GM21360 (cell line): ENCODE results near the gene TFCP2.
"Not testable (repeated sequence)": the region's sequence is repeated elsewhere in the genome, so short reads cannot be mapped to it uniquely, and the experiment has no call there.

Experiments used
- ATAC-seq: cut with Tn5 transposase; IDR thresholded peaks from one replicate; pipeline ENCODE4 v1.9.1; 2021; ENCODE audit warnings: mild to moderate bottlenecking, moderate library complexity; ENCODE audit not compliant: unreplicated experiment

The TFCP2 gene, protein sequence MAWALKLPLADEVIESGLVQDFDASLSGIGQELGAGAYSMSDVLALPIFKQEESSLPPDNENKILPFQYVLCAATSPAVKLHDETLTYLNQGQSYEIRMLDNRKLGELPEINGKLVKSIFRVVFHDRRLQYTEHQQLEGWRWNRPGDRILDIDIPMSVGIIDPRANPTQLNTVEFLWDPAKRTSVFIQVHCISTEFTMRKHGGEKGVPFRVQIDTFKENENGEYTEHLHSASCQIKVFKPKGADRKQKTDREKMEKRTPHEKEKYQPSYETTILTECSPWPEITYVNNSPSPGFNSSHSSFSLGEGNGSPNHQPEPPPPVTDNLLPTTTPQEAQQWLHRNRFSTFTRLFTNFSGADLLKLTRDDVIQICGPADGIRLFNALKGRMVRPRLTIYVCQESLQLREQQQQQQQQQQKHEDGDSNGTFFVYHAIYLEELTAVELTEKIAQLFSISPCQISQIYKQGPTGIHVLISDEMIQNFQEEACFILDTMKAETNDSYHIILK

GRCh38 chr12:51172515-51173431 is at the start of gene TFCP2:
TSS of gene TFCP2 (minus strand) at chr12:51173135. CDS start at chr12:51172422, 713 bp downstream.
- ATAC-seq, result peak; percentile 93

- no peak for ATAC-seq
These were observed 49.5 kb upstream of the TFCP2 start for GRCh38 chr12:51222461-51222860.

DNA sequence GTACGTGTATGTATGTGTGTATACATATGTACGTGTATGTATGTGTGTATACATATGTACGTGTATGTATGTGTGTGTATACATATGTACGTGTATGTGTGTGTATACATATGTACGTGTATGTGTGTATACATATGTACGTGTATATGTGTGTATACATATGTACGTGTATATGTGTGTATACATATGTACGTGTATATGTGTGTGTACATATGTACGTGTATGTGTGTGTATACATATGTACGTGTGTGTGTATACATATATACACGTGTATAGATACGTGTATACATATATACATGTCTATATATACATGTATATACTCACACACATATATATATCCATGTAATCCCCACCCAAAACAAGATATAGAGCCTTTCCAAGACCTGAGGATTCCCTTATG is 46.9 kb upstream of the TFCP2 start:
- not testable (repeated sequence) for ATAC-seq

DNA sequence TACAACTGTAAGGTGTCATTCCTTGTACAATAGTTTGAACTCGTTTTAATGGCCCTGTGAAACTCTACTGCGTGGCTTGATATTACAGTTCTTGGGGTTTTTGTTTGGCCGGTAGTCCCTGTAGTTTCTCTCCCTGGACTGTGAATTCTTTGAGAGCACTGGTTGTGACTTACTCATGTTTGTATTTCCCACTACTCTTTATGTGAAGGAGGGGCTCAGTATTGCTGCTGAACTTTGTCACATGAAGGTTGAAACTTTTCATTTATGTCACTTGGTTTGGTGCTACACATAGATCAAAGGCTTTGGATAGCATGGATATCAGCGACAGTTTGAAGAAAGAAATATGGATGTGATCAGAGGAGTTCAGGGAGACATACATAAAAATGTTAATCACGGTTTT is 46.4 kb upstream of the TFCP2 start:
- no peak for ATAC-seq

- ATAC-seq, result no peak
These were observed 45.7 kb upstream of the TFCP2 start for GRCh38 chr12:51218607-51219161.

DNA sequence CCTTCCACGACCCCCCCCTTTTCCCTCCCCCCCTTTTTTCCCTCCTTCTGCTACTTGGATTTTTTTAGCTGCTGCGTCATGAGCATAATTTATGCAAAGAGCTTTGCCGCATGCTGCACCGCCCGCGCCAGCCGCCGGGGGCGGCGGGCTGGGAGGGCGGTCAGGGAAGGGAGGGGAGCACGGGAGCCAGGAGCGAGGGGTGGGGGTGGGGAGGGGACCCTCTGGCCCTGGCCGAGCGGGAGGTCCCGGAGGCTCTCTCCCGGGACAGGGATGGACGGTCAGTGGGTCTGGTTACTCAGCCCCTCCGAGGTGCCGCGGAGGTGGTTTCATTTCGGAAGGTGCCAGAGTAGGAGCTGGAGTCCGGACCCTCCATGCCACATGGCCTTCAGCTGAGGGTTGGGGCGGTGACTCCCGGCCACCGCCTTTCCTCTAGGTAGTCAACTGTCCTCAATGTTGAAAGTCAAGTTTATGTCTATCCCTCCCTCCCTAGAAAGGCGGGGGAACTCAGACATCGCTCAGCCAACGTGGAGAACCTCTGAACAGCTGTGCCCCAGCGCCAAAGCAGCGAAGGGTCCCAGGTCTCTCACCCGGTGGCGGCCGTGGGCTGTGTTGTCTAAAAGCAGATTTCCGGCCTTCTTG is 45.2 kb upstream of the TFCP2 start, which contains the start of gene POU6F1:
Gene POU6F1, minus strand, starts transcription at position 95 of the 639 bp plus-strand sequence. CDS start 11,226 bp downstream, outside the sequence.
- ATAC-seq, result peak; percentile 60

- ATAC-seq, result peak; percentile 38
These were observed 44.4 kb upstream of the TFCP2 start for GRCh38 chr12:51217133-51217967.

- ATAC-seq, result no peak
These were observed 43.7 kb upstream of the TFCP2 start for GRCh38 chr12:51216642-51217041.

DNA sequence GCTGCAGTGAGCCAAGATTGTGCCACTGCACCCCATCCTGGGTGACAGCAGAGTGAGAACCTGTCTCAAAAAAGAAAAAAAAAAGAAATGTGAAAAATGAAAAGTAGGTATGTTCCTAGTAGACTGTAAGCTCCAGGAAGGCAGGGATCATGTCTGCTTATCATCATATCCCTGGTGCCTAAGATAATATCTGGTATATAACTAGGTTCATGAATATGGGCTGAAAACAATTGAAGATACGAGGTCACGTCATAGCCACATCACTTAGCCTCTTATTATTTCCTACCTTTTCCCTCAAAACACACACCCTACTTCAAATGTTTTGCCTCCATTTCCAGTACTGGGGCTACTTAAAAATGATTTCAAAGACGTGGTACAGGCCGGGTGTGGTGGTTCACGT is 42.0 kb upstream of the TFCP2 start:
- ATAC-seq, result no peak

DNA sequence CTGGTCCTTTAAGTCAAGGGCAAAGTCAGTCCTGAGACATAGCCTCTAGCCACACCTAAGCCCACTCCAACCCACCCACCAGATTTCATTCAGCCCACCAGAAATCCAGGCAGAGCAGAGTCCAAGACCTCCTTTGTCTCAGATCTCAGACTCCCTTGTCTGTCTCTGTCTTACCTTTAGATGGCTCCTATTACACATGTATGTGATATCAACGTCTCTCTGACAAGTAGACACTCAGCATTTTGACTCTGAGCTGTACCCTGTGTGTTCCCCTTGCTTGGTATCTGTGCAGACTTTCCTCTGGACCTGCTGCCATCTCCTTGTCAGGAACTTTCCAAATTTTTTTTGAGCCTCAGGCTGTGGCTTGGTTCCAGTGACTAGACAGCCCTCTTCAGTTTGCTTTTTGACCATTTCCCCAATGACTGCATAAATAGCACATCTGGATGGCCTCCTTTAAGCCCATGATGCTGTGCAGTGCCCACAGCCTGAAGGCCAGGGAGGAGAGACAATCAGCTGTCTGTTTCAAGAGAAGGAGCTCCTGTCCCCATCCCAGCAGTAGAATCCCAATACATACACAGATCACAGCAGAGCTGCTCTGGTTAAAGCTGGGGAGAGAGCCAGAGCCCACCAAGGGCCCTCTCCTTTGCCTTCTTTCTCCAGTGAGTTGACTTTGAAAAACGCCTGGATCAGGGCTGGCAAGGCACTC is 37.9 kb upstream of the TFCP2 start:
- ATAC-seq, result no peak

DNA sequence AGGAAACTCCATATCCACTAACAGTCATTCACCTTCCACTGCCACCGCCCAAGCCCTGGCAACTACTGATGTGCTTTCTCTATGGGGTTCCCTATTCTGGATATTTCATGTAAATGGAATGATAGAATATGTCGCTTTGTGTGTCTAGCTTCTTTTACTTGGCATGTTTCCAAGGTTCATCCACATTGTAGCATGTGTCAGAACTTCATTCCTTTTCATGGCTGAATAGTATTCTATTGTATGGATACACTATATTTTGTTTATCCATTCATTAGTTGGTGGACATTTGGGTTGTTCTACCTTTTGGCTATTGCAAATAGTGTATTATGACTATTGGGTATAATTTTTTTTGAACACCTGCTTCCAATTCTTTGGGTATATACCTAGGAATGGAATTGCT is 36.3 kb upstream of the TFCP2 start:
- ATAC-seq, result no peak

- no peak for ATAC-seq
These were observed 35.2 kb upstream of the TFCP2 start for GRCh38 chr12:51208016-51208660.

GRCh38 chr12:51205350-51205749 is 32.4 kb upstream of the TFCP2 start:
- ATAC-seq, result no peak

DNA sequence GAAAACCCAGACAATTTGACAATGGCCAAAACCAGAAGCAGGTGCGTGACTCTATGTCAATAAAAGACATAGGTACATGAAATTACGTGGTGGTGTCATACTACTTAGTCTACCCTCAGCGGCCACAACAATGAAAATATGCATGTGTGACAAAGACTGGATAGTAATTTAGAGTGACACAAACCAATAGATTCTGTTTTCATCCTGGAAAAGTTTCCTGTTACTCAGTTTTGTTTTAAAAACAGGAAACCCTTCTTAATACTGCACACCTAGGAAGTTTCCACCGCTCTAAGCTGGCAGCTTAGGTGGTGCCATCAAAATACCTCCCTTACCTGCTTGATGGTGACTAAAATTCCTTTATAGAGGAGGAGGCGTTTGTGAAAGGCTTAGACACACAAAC is 29.8 kb upstream of the TFCP2 start:
- ATAC-seq, result no peak

DNA sequence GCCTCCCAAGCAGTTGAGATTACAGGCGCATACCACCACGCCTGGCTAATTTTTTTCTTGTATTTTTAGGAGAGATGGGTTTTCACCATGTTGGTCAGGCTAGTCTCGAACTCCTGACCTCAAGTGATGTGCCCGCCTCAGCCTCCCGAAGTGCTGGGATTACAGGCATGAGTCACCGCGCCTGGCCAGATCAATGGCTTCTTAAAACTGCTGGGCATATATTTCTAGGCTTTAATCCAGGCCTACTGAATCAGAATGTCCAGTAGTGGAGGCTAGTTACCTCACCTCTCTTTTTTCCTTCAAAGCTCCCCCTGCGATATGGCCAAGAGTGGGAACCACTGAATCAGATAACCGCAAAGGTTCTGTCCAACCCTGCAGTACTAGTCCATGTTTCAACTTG is 27.9 kb upstream of the TFCP2 start:
- ATAC-seq, result no peak

GRCh38 chr12:51200156-51200555 is 27.2 kb upstream of the TFCP2 start:
- no peak for ATAC-seq

DNA sequence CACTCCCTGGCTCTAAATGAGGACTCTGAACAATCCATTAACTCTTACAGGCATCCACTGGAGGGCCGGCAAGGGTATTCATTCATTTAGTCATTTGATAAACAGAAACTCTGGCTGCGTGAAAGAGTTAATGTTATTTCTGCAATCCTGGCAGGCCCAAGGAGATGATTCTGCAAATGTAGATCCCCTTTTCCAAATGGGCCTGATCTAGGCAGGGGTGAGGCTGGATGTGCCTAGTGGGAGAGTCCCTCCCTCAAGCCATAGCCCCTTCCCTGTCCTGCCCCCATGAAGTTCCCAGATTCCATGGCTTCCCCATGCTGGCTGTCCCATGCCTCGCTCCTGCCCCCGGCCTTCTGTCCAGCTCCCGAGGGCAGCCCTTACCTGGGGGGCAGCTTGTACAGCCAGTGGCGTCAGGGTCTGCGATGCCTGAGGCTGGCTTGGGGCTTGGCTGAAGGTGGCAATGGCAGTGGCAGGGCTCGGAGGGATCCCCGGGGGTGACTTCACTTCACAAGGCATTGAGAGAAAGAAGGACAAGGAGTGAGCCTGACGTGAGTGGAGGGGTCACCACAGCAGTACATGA is 26.5 kb upstream of the TFCP2 start:
- no peak for ATAC-seq
